Body of pancreas (tissue), 4 donors: Measurements from ENCODE around the gene CCDC85C. TPM values are rescaled to one million over a fixed set of nuclear protein-coding genes. Genes with fewer than 3 reads are reported as not detected.

Experiments used
- ATAC-seq: fragments of 150-250 bp; one replicate; pipeline ENCODE4 v1.9.1; 2016
- DNase-seq, 4 donors: peaks; one replicate each; pipeline ENCODE4 v3.0.0-alpha.2; 2019
- H3K27ac ChIP-seq, 4 donors: fragments of 200-600 bp; sonication (generic); 1 replicate in 3 of 4; 2 replicates in 1 of 4; pipeline versions ENCODE4 v1.5.1 to v1.6.1; 2016 to 2019; ENCODE audit warnings: mild to moderate bottlenecking in 1 of 4, mixed read lengths in 1 of 4, moderate library complexity in 1 of 4
- H3K27me3 ChIP-seq, 2 donors: fragments of 200-600 bp; sonication (generic); one replicate each; pipeline ENCODE4 v1.6.0; 2016; ENCODE audit warnings: mild to moderate bottlenecking in 1 of 2
- H3K36me3 ChIP-seq, 2 donors: fragments of 200-600 bp; sonication (generic); replicated peaks in 1 of 2; 2 replicates each; pipeline ENCODE4 v1.5.1; 2016; ENCODE audit warnings: low read depth in 2 of 2; ENCODE audit not compliant: insufficient read depth in 1 of 2
- H3K4me1 ChIP-seq: fragments of 200-600 bp; sonication (generic); one replicate; pipeline ENCODE4 v1.6.0; 2016
- H3K4me3 ChIP-seq, 2 donors: fragments of 200-600 bp; sonication (generic); 1 replicate in 1 of 2; 2 replicates in 1 of 2; pipeline ENCODE4 v1.5.1; 2016 to 2019
- H3K9me3 ChIP-seq, 3 donors: fragments of 200-600 bp; sonication (generic); 1 replicate in 2 of 3; 2 replicates in 1 of 3; pipeline ENCODE4 v1.5.1; 2016
- POLR2A ChIP-seq, 3 donors: fragments of 450-650 bp; IDR thresholded peaks; one replicate each; pipeline ENCODE4 v1.6.1; 2016; ENCODE audit warnings: antibody characterized with exemption in 3 of 3, mild to moderate bottlenecking in 2 of 3
- WGBS, 2 donors: methylation state at CpG; one replicate each; pipeline ENCODE4 v1.1.5; 2017; 5-methylcytosine and 5-hydroxymethylcytosine counted together
- intact Hi-C: fragments of 100-400 bp; cut with DNase I; formaldehyde crosslinking; loops from one replicate; pipeline ENCODE4 v1.15.1; 2023
- total RNA-seq, 2 donors: library from RNA; depleted of rRNA; stranded (reverse); fragments of >200 nt; gene quantifications; one replicate each; pipeline ENCODE4 v1.1.0, GENCODE V29; 2016
- TF ChIP-seq, protein P1 (sequence below), 7 experiments: fragments of 450-650 bp in 4 of 7; fragments of 200-600 bp in 3 of 7; sonication (generic) in 3 of 7; IDR thresholded peaks; one replicate each; pipeline ENCODE4 v1.5.1; 2016 to 2019; ENCODE audit warnings: antibody characterized with exemption in 7 of 7

The CCDC85C gene
- total RNA-seq, 2 donors from 2014 or later = 8.9 to 10.1 TPM

DNA sequence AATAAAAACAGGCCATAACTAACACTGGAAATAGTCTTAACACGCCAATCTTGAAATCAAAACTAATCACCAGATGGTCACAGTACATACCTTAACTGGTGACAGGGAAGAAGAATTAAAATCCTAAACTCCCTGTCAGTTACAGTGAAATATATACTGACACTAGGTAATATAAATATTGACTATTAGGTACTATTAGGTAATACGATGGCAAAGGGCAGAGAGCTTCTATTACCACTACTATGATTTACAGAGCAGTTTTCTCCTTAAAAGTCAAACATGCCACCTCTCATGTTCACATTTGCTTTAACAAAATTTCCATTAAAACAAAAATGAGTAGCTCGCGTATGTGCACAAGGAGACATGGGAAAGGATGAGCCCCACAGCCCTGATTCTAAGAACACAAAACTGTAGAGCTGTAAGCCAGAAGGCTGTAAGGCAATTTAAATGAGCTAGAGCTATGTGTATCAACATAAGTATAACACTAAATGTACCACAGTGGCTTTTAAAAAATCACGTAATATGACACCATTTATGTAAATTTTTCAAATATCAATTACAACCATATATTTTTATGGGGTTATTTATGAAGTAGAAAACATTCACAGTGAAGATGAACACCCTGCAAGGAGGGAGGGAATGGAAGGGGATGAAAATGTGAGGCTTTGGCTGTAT lies 142.5 kb downstream of the CCDC85C start:
- 92 to 94% methylated on average over 5 of the region's 5 CpGs for WGBS, 2 donors
- TF ChIP-seq, protein P1, sequence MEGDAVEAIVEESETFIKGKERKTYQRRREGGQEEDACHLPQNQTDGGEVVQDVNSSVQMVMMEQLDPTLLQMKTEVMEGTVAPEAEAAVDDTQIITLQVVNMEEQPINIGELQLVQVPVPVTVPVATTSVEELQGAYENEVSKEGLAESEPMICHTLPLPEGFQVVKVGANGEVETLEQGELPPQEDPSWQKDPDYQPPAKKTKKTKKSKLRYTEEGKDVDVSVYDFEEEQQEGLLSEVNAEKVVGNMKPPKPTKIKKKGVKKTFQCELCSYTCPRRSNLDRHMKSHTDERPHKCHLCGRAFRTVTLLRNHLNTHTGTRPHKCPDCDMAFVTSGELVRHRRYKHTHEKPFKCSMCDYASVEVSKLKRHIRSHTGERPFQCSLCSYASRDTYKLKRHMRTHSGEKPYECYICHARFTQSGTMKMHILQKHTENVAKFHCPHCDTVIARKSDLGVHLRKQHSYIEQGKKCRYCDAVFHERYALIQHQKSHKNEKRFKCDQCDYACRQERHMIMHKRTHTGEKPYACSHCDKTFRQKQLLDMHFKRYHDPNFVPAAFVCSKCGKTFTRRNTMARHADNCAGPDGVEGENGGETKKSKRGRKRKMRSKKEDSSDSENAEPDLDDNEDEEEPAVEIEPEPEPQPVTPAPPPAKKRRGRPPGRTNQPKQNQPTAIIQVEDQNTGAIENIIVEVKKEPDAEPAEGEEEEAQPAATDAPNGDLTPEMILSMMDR (IDR thresholded peaks at IDR 0.05) = no peak
- ATAC-seq = no peak

GRCh38 chr14:99460793-99461192 lies 143.2 kb downstream of the CCDC85C start:
- no peaks in the 10 kb centered on the region for H3K4me1 ChIP-seq
- H3K27ac ChIP-seq = no peak overlapping the region
- no peak overlapping the region for H3K4me3 ChIP-seq
- no peak for DNase-seq
- intact Hi-C loops = no loop called here
- TF ChIP-seq, protein P1 (IDR thresholded peaks at IDR 0.05) = no peak
- TF ChIP-seq POLR2A (IDR thresholded peaks at IDR 0.05) = no peak
- 91 to 93% methylated on average over 3 of the region's 3 CpGs for WGBS, 2 donors
- peaks cover 0 to 12% of the 10 kb centered on the region in 2 donors for H3K36me3 ChIP-seq
- H3K27me3 ChIP-seq = no peaks in the 10 kb centered on the region
- H3K9me3 ChIP-seq = no peaks in the 10 kb centered on the region
- ATAC-seq = no peak

More for the DNA sequence above, 142.5 kb downstream of the CCDC85C start:
- intact Hi-C loops = no loop called here
- H3K27ac ChIP-seq = no peak overlapping the region
- no peak overlapping the region for H3K4me3 ChIP-seq
- H3K36me3 ChIP-seq = peaks cover 0 to 12% of the 10 kb centered on the region in 2 donors
- no peaks in the 10 kb centered on the region for H3K27me3 ChIP-seq
- DNase-seq = no peak
- no peaks in the 10 kb centered on the region for H3K4me1 ChIP-seq
- no peaks in the 10 kb centered on the region for H3K9me3 ChIP-seq

GRCh38 chr14:99459481-99460100 lies 144.4 kb downstream of the CCDC85C start:
- 85 to 86% methylated on average over 5 of the region's 5 CpGs for WGBS, 2 donors
- intact Hi-C loops = no loop called here
- Histone ChIP-seq H3K4me1 (no peaks in the 10 kb centered on the region), H3K36me3 (peaks cover 0 to 9% of the 10 kb centered on the region in 2 donors), H3K4me3 (no peak overlapping the region), H3K27me3 (no peaks in the 10 kb centered on the region), H3K9me3 (no peaks in the 10 kb centered on the region), H3K27ac (no peak overlapping the region)
- ATAC-seq (no peak), DNase-seq (no peak)
- no peak for TF ChIP-seq POLR2A (IDR thresholded peaks at IDR 0.05)
- TF ChIP-seq, protein P1 (IDR thresholded peaks at IDR 0.05) = no peak

- Histone ChIP-seq H3K9me3 (no peaks in the 10 kb centered on the region), H3K4me1 (no peaks in the 10 kb centered on the region), H3K27me3 (no peaks in the 10 kb centered on the region), H3K4me3 (no peak overlapping the region), H3K36me3 (peaks cover 0 to 9% of the 10 kb centered on the region in 2 donors), H3K27ac (no peak overlapping the region)
- ATAC-seq = no peak
- WGBS, 2 donors = 67 to 85% methylated on average over 3 of the region's 3 CpGs
- TF ChIP-seq POLR2A (IDR thresholded peaks at IDR 0.05) = no peak
- TF ChIP-seq, protein P1 (IDR thresholded peaks at IDR 0.05) = no peak
- intact Hi-C loops = no loop called here
- no peak for DNase-seq
Observed at GRCh38 chr14:99454246-99454645, 149.8 kb downstream of the CCDC85C start.
